IMR-90 (cell line): ENCODE data around the gene EPB41L3. TPM values are rescaled to one million over a fixed set of nuclear protein-coding genes. Genes with fewer than 3 reads are reported as not detected.

Source experiments
- ATAC-seq: fragments of 200-7000 bp; cut with Tn5 transposase; 2 replicates; pipeline ENCODE4 v1.9.1; 2020; ENCODE audit warnings: low read depth, mild to moderate bottlenecking, moderate library complexity
- BruUV-seq: library from RNA; stranded (reverse); fragments of 400-500 nt; replicated peaks from 2 replicates; lab custom pipeline; 2021; lab: Mats Ljungman, UMichigan
- CTCF ChIA-PET: fragments of 300-600 bp; formaldehyde crosslinking; extraction: SDS; loops from one replicate; lab custom pipeline; 2021; ENCODE audit warnings: antibody characterized with exemption; lab: Yijun Ruan, JAX
- POLR2A ChIA-PET: fragments of 300-600 bp; sonication (Branson Sonifier 250); formaldehyde crosslinking; loops from one replicate; lab custom pipeline; 2022; ENCODE audit warnings: antibody characterized with exemption; ENCODE audit not compliant: unreplicated experiment; lab: Charles Lee
- DNase-seq: peaks from one replicate; pipeline ENCODE4 v3.0.0; 2013
- H2AFZ ChIP-seq: replicated peaks from 2 replicates; pipeline ENCODE3; 2013; ENCODE audit warnings: low read length, mild to moderate bottlenecking; ENCODE audit not compliant: poor library complexity
- H2AK5ac ChIP-seq: 2 replicates; pipeline ENCODE4 v1.6.1; 2013; ENCODE audit warnings: low read depth, low read length, inconsistent platforms
- H2AK9ac ChIP-seq: replicated peaks from 2 replicates; pipeline ENCODE3; 2013; ENCODE audit warnings: mild to moderate bottlenecking, low read depth, low read length, moderate library complexity; ENCODE audit not compliant: poor library complexity
- H2BK120ac ChIP-seq: 2 replicates; pipeline ENCODE4 v1.6.1; 2013; ENCODE audit warnings: low read depth, low read length, inconsistent platforms
- H2BK15ac ChIP-seq: 3 replicates; pipeline ENCODE4 v1.6.1; 2013; ENCODE audit warnings: low read depth, low read length, inconsistent platforms
- H2BK20ac ChIP-seq: 2 replicates; pipeline ENCODE4 v1.6.1; 2013; ENCODE audit warnings: low read depth, mild to moderate bottlenecking, inconsistent platforms, low read length, moderate library complexity
- H2BK5ac ChIP-seq: 2 replicates; pipeline ENCODE4 v1.6.1; 2013; ENCODE audit warnings: mild to moderate bottlenecking, low read depth, low read length, inconsistent platforms; ENCODE audit not compliant: poor library complexity, severe bottlenecking
- H3K14ac ChIP-seq: replicated peaks from 2 replicates; pipeline ENCODE4 v1.6.1; 2013; ENCODE audit warnings: low read depth, low read length, inconsistent platforms
- H3K18ac ChIP-seq: 2 replicates; pipeline ENCODE4 v1.6.1; 2013; ENCODE audit warnings: low read depth, low read length, control low read depth
- H3K23ac ChIP-seq: 2 replicates; pipeline ENCODE4 v1.6.1; 2013; ENCODE audit warnings: low read depth, low read length, inconsistent platforms
- H3K27ac ChIP-seq: 2 replicates; pipeline ENCODE4 v1.5.1; 2013; ENCODE audit warnings: mild to moderate bottlenecking, control low read depth, low read length; ENCODE audit not compliant: insufficient read depth
- H3K27me3 ChIP-seq: 2 replicates; pipeline ENCODE4 v1.6.1; 2013; ENCODE audit warnings: low read length; ENCODE audit not compliant: control insufficient read depth, insufficient read depth
- H3K36me3 ChIP-seq: 2 replicates; pipeline ENCODE4 v1.6.1; 2013; ENCODE audit warnings: low read length, mixed read lengths; ENCODE audit not compliant: control insufficient read depth, insufficient read depth
- H3K4ac ChIP-seq: 2 replicates; pipeline ENCODE4 v1.6.1; 2013; ENCODE audit warnings: low read depth, low read length, inconsistent platforms
- H3K4me1 ChIP-seq: 2 replicates; pipeline ENCODE4 v1.6.1; 2013; ENCODE audit warnings: low read length, mixed read lengths; ENCODE audit not compliant: control insufficient read depth, insufficient read depth
- H3K4me2 ChIP-seq: 2 replicates; pipeline ENCODE4 v1.6.1; 2013; ENCODE audit warnings: low read depth, mild to moderate bottlenecking, control low read depth, low read length, moderate library complexity
- H3K4me3 ChIP-seq: 2 replicates; pipeline ENCODE4 v1.5.1; 2013; ENCODE audit warnings: low read depth, mild to moderate bottlenecking, control low read depth, low read length, moderate library complexity; ENCODE audit not compliant: insufficient read depth
- H3K56ac ChIP-seq: 2 replicates; pipeline ENCODE4 v1.6.1; 2013; ENCODE audit warnings: low read length, inconsistent platforms; ENCODE audit not compliant: insufficient read depth; ENCODE audit errors: extremely low read depth
- H3K79me1 ChIP-seq, 2 experiments: 2 replicates each; pipeline ENCODE4 v1.6.1; 2013; ENCODE audit warnings: low read length in 2 of 2, inconsistent platforms in 1 of 2, low read depth in 1 of 2
- H3K9ac ChIP-seq: 2 replicates; pipeline ENCODE4 v1.6.1; 2013; ENCODE audit warnings: low read depth, low read length, control low read depth
- H3K9me1 ChIP-seq: 2 replicates; pipeline ENCODE4 v1.6.1; 2013; ENCODE audit warnings: low read length, inconsistent platforms; ENCODE audit not compliant: insufficient read depth
- H3K9me3 ChIP-seq: 2 replicates; pipeline ENCODE4 v1.6.1; 2013; ENCODE audit warnings: low read length; ENCODE audit not compliant: control insufficient read depth, insufficient read depth
- H4K20me1 ChIP-seq: 2 replicates; pipeline ENCODE4 v1.6.1; 2013; ENCODE audit warnings: low read length, inconsistent platforms; ENCODE audit not compliant: insufficient read depth
- H4K5ac ChIP-seq: 2 replicates; pipeline ENCODE4 v1.6.1; 2013; ENCODE audit warnings: mild to moderate bottlenecking, low read depth, low read length, control low read depth
- H4K8ac ChIP-seq, 2 experiments: 2 replicates each; pipeline ENCODE4 v1.6.1; 2013; ENCODE audit warnings: low read depth in 2 of 2, low read length in 2 of 2, control low read depth in 1 of 2, inconsistent platforms in 1 of 2
- H4K91ac ChIP-seq: 2 replicates; pipeline ENCODE4 v1.6.1; 2013; ENCODE audit warnings: low read depth, low read length, inconsistent platforms; ENCODE audit not compliant: insufficient read depth
- BHLHE40 ChIP-seq: fragments of 150-350 bp; IDR thresholded peaks from 2 replicates; pipeline ENCODE4 v1.6.1; 2016; ENCODE audit warnings: mild to moderate bottlenecking, low read depth, low read length
- CHD1 ChIP-seq: IDR thresholded peaks from 2 replicates; pipeline ENCODE4 v1.6.1; 2012; ENCODE audit warnings: low read depth, low read length, improper control_type of control experiment
- ELK1 ChIP-seq: fragments of 150-350 bp; IDR thresholded peaks from 2 replicates; pipeline ENCODE4 v1.6.1; 2016; ENCODE audit warnings: low read depth, mild to moderate bottlenecking, low read length, moderate library complexity, borderline replicate concordance
- MAZ ChIP-seq: IDR thresholded peaks from 2 replicates; pipeline ENCODE4 v1.6.1; 2012; ENCODE audit warnings: low read depth, mild to moderate bottlenecking, low read length, improper control_type of control experiment, moderate library complexity, borderline replicate concordance
- MXI1 ChIP-seq: IDR thresholded peaks from 2 replicates; pipeline ENCODE4 v1.6.1; 2012; ENCODE audit warnings: low read depth, mild to moderate bottlenecking, low read length, moderate library complexity, borderline replicate concordance
- POLR2A ChIP-seq: IDR thresholded peaks from 2 replicates; pipeline ENCODE4 v1.6.1; 2012; ENCODE audit warnings: mild to moderate bottlenecking, low read depth, low read length
- RAD21 ChIP-seq: IDR thresholded peaks from 2 replicates; pipeline ENCODE4 v1.6.1; 2012; ENCODE audit warnings: low read length, improper control_type of control experiment
- RCOR1 ChIP-seq: IDR thresholded peaks from 2 replicates; pipeline ENCODE4 v1.6.1; 2012; ENCODE audit warnings: mild to moderate bottlenecking, low read length, improper control_type of control experiment; ENCODE audit not compliant: insufficient replicate concordance
- WGBS, 2 experiments: methylation state at CpG; one replicate each; pipeline versions ENCODE4 v1.1.5 to v1.1.7; 2013; ENCODE audit warnings: missing lambda C conversion rate in 2 of 2; ENCODE audit not compliant: insufficient read length in 1 of 2; ENCODE audit errors: extremely low coverage in 2 of 2; 5-methylcytosine and 5-hydroxymethylcytosine counted together
- dilution Hi-C: fragments of 300-500 bp; cut with HindIII; formaldehyde crosslinking; loops from one replicate; pipeline ENCODE4 v1.14.3; 2018; ENCODE audit warnings: low sequenced_read_pairs; ENCODE audit not compliant: unreplicated experiment
- in situ Hi-C: fragments of 300-500 bp; cut with MboI; formaldehyde crosslinking; loops from 3 replicates; pipeline ENCODE4 v1.14.3; 2019; ENCODE audit warnings: low sequenced_read_pairs, inconsistent platforms, mixed read lengths
- intact Hi-C: fragments of 100-400 bp; cut with micrococcal nuclease; formaldehyde crosslinking; loops from 2 replicates; pipeline ENCODE4 v1.10.0; 2022
- polyA plus RNA-seq, 3 experiments: library from polyadenylated mRNA; depleted of rRNA; stranded (reverse); fragments of >200 nt; gene quantifications; 2 replicates each; pipeline ENCODE4 v1.2.3, GENCODE V29; 2012; ENCODE audit warnings: low replicate concordance in 1 of 3
- total RNA-seq: library from RNA; depleted of rRNA; stranded (reverse); fragments of >200 nt; gene quantifications from 2 replicates; pipeline ENCODE4 v1.2.3, GENCODE V29; 2012

EPB41L3 gene
- total and polyA plus RNA-seq, 2 of the 4 experiments (the other 2 are of a cell fraction), result 36.6 to 70.3 TPM

DNA sequence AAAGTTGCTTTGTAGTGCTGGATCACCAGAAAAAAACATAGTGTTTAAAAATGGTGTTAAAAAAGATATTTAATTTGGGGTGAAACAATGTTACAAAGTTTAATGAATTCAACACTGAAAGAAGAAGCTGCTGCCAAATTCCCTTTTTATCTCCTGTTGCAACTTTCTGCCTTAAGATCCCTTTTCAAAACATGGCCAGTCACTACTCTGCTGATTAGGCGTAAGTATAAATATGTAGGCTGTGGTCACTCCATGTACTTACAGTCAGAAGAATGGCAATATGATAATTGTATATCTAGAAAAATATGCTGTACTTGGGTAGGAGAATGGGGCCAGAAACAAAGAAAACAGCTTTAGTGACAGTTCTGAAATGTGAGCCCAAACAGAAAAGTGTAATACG lies 124.8 kb downstream of the EPB41L3 start:
- no peaks in the 10 kb centered on the region for H3K27me3 ChIP-seq
- no peak overlapping the region for H4K91ac ChIP-seq
- H3K18ac ChIP-seq, result no peak overlapping the region
- H4K8ac ChIP-seq, result no peak overlapping the region
- H3K27ac ChIP-seq, result no peak overlapping the region
- H3K4me1 ChIP-seq, result no peaks in the 10 kb centered on the region
- no peak overlapping the region for H3K4me3 ChIP-seq
- no peak overlapping the region for H3K4me2 ChIP-seq
- ChIA-PET CTCF (interaction anchor here (0.6 kb wide), 1 partner anchor 107 kb away, joined by 4 read pairs; no protein-coding TSS in a partner anchor), POLR2A (no interaction called here)
- no peak overlapping the region for H2AK5ac ChIP-seq
- no peak overlapping the region for H3K14ac ChIP-seq
- dilution Hi-C loops (no loop called here), intact Hi-C loops (no loop called here), in situ Hi-C loops (no loop called here)
- BruUV-seq, result no TSS peak
- H3K36me3 ChIP-seq, result peaks cover 2% of the 10 kb centered on the region
- no peak overlapping the region for H2BK20ac ChIP-seq
- no peak overlapping the region for H2BK120ac ChIP-seq
- no peaks in the 10 kb centered on the region for H3K9me3 ChIP-seq
- ATAC-seq (no peak), DNase-seq (no peak)
- no peak overlapping the region for H2AFZ ChIP-seq
- no peak overlapping the region for H3K23ac ChIP-seq
- no peak overlapping the region for H3K9ac ChIP-seq
- no peaks in the 10 kb centered on the region for H3K79me1 ChIP-seq
- no peak overlapping the region for H3K56ac ChIP-seq
- H4K20me1 ChIP-seq, result no peaks in the 10 kb centered on the region
- TF ChIP-seq BHLHE40, result no peak
- no peak for TF ChIP-seq POLR2A
- TF ChIP-seq CHD1, result no peak
- TF ChIP-seq MXI1, result no peak
- TF ChIP-seq RAD21, result no peak
- no peak for TF ChIP-seq MAZ
- TF ChIP-seq RCOR1, result no peak
- TF ChIP-seq ELK1, result no peak
- H4K5ac ChIP-seq, result no peak overlapping the region
- H3K9me1 ChIP-seq, result no peaks in the 10 kb centered on the region
- H2BK15ac ChIP-seq, result no peak overlapping the region
- no peak overlapping the region for H2AK9ac ChIP-seq
- WGBS, 2 experiments, result no CpG with 5 or more reads among the region's 2 CpGs
- no peak overlapping the region for H3K4ac ChIP-seq
- H2BK5ac ChIP-seq, result no peak overlapping the region
